Measurements from ENCODE around the gene BBX. TPM values are rescaled to one million over a fixed set of nuclear protein-coding genes. Genes with fewer than 3 reads are reported as not detected.

Gene BBX
- 53.5 and 69.5 TPM in 2 replicates for total RNA-seq

- DNase-seq (ENCODE audit: low read depth, low spot score), result peak; percentile 92
Measured at GRCh38 chr3:107522510-107523288, at the start of gene BBX. Gene BBX (plus strand): TSS chr3:107522962. CDS start chr3:107710461, 187,499 bp downstream.

GRCh38 chr3:107476462-107476861 lies 46.3 kb upstream of the BBX start:
- DNase-seq (ENCODE audit: low read depth, low spot score), result no peak

GRCh38 chr3:107487490-107487889 lies 35.3 kb upstream of the BBX start:
- DNase-seq (ENCODE audit: low read depth, low spot score), result no peak

- DNase-seq (ENCODE audit: low read depth, low spot score), result no peak
Measured at GRCh38 chr3:107488942-107489341, 33.8 kb upstream of the BBX start.

- no peak for DNase-seq (ENCODE audit: low read depth, low spot score)
Measured at GRCh38 chr3:107493134-107493533, 29.6 kb upstream of the BBX start.

- DNase-seq (ENCODE audit: low read depth, low spot score), result no peak
Measured at GRCh38 chr3:107496855-107497254, 25.9 kb upstream of the BBX start.

- DNase-seq (ENCODE audit: low read depth, low spot score), result no peak
Measured at GRCh38 chr3:107498646-107499045, 24.1 kb upstream of the BBX start.

- no peak for DNase-seq (ENCODE audit: low read depth, low spot score)
Measured at GRCh38 chr3:107506458-107506857, 16.3 kb upstream of the BBX start.

GRCh38 chr3:107508331-107508730 lies 14.4 kb upstream of the BBX start:
- no peak for DNase-seq (ENCODE audit: low read depth, low spot score)

GRCh38 chr3:107512108-107512507 lies 10.7 kb upstream of the BBX start:
- DNase-seq (ENCODE audit: low read depth, low spot score), result no peak

GRCh38 chr3:107514453-107514852 lies 8.3 kb upstream of the BBX start:
- DNase-seq (ENCODE audit: low read depth, low spot score), result no peak

GRCh38 chr3:107516475-107516874 lies 6.3 kb upstream of the BBX start:
- no peak for DNase-seq (ENCODE audit: low read depth, low spot score)

GRCh38 chr3:107520535-107520934 lies 2.2 kb upstream of the BBX start:
- DNase-seq (ENCODE audit: low read depth, low spot score), result no peak

GRCh38 chr3:107521469-107522059 lies 1.2 kb upstream of the BBX start:
- no peak for DNase-seq (ENCODE audit: low read depth, low spot score)

- DNase-seq (ENCODE audit: low read depth, low spot score), result no peak
Measured at GRCh38 chr3:107523289-107523538, 452 bp downstream of the BBX start.

- DNase-seq (ENCODE audit: low read depth, low spot score), result no peak
Measured at GRCh38 chr3:107523539-107524325, 970 bp downstream of the BBX start.

GRCh38 chr3:107524326-107524840 lies 1.6 kb downstream of the BBX start:
- no peak for DNase-seq (ENCODE audit: low read depth, low spot score)

GRCh38 chr3:107524841-107525643 lies 2.3 kb downstream of the BBX start:
- no peak for DNase-seq (ENCODE audit: low read depth, low spot score)

- DNase-seq (ENCODE audit: low read depth, low spot score), result no peak
Measured at GRCh38 chr3:107525644-107526305, 3.0 kb downstream of the BBX start.

- no peak for DNase-seq (ENCODE audit: low read depth, low spot score)
Measured at GRCh38 chr3:107531917-107532469, 9.2 kb downstream of the BBX start.

GRCh38 chr3:107540857-107541256 lies 18.1 kb downstream of the BBX start:
- DNase-seq (ENCODE audit: low read depth, low spot score), result no peak

Data from pulmonary artery endothelial cell (primary cell).